Measurements from ENCODE around the gene SYNDIG1L.

The SYNDIG1L gene

DNA sequence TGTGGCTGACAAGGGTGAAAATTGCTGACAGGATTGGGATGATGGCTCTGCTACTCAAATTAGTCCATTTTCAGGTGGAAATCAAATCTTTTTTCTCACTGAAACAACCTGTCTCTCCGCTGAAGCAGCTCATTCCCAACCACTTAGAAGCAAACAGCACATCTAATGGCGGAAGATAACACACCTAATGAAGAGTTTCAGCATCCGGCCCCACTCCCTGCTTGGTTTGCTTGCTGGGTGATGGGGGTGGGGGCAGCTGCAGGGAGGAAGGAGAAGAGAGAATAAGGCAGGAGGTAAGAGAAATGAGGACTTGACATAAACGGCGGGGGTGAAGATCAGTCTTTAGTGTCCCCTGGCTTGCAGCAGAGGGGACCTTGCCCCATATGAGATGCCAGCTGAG is 4.0 kb downstream of the SYNDIG1L start:
- TF ChIP-seq, protein P1, sequence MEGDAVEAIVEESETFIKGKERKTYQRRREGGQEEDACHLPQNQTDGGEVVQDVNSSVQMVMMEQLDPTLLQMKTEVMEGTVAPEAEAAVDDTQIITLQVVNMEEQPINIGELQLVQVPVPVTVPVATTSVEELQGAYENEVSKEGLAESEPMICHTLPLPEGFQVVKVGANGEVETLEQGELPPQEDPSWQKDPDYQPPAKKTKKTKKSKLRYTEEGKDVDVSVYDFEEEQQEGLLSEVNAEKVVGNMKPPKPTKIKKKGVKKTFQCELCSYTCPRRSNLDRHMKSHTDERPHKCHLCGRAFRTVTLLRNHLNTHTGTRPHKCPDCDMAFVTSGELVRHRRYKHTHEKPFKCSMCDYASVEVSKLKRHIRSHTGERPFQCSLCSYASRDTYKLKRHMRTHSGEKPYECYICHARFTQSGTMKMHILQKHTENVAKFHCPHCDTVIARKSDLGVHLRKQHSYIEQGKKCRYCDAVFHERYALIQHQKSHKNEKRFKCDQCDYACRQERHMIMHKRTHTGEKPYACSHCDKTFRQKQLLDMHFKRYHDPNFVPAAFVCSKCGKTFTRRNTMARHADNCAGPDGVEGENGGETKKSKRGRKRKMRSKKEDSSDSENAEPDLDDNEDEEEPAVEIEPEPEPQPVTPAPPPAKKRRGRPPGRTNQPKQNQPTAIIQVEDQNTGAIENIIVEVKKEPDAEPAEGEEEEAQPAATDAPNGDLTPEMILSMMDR (IDR thresholded peaks at IDR 0.05; ENCODE audit: low read length, missing control alignments), result no peak
- no peak for DNase-seq (ENCODE audit: low read depth)
- H3K4me3 ChIP-seq (replicated peaks; ENCODE audit: low read depth, low read length), result no peak overlapping the region

- no peak for DNase-seq (ENCODE audit: low read depth)
- TF ChIP-seq, protein P1 (IDR thresholded peaks at IDR 0.05; ENCODE audit: low read length, missing control alignments), result no peak
These were observed 6.9 kb downstream of the SYNDIG1L start for GRCh38 chr14:74419086-74419485.

DNA sequence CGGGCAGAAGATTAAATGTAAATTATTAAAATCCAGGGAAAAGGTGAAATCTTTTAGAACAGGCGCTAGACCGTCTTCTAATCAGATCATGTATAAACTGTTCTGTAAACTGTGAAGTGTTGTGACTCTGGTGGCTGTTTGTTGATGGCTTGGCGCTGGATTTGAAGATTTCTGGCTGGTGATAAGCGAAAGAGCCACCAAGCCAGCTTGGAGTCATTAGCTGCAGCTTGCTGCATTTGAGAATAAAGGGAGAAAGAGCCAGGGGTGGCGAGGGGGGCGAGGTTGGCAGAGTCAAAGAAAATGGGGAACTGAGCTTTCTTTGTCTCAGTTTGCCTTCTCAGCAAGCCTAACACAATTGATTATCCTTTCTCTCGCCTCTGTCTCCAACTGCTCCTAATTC is 8.0 kb downstream of the SYNDIG1L start:
- no peak overlapping the region for H3K4me3 ChIP-seq (replicated peaks; ENCODE audit: low read depth, low read length)
- TF ChIP-seq, protein P1 (IDR thresholded peaks at IDR 0.05; ENCODE audit: low read length, missing control alignments), result no peak
- no peak for DNase-seq (ENCODE audit: low read depth)

More at GRCh38 chr14:74419086-74419485, 6.9 kb downstream of the SYNDIG1L start:
- H3K4me3 ChIP-seq (replicated peaks; ENCODE audit: low read depth, low read length), result no peak overlapping the region

GRCh38 chr14:74417611-74418010 is 8.4 kb downstream of the SYNDIG1L start:
- TF ChIP-seq, protein P1 (IDR thresholded peaks at IDR 0.05; ENCODE audit: low read length, missing control alignments), result no peak
- no peak for DNase-seq (ENCODE audit: low read depth)
- H3K4me3 ChIP-seq (replicated peaks; ENCODE audit: low read depth, low read length), result no peak overlapping the region

DNA sequence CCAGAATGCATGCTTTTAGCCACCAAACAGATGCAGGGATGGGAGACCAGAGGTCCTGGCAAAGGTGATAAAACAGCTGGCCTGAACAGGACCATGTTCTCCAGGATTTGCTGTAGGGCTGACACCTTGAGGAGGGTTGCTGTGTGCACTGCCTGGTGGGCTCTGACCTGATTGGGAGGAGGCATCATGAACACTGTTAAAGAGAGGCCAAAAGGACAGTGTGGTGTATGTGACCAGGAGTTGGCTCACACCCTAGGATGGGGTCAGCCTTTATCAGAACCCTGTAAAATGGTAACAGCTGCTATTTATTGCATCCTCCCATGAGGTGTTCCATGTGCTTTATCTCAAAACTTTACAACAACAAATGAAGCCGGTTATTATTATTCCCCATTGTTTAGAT is 8.8 kb downstream of the SYNDIG1L start:
- no peak overlapping the region for H3K4me3 ChIP-seq (replicated peaks; ENCODE audit: low read depth, low read length)
- DNase-seq (ENCODE audit: low read depth), result no peak
- TF ChIP-seq, protein P1 (IDR thresholded peaks at IDR 0.05; ENCODE audit: low read length, missing control alignments), result no peak

GRCh38 chr14:74415115-74415437 is 10.9 kb downstream of the SYNDIG1L start:
- H3K4me3 ChIP-seq (replicated peaks; ENCODE audit: low read depth, low read length), result no peak overlapping the region
- no peak for DNase-seq (ENCODE audit: low read depth)
- TF ChIP-seq, protein P1 (IDR thresholded peaks at IDR 0.05; ENCODE audit: low read length, missing control alignments), result no peak

DNA sequence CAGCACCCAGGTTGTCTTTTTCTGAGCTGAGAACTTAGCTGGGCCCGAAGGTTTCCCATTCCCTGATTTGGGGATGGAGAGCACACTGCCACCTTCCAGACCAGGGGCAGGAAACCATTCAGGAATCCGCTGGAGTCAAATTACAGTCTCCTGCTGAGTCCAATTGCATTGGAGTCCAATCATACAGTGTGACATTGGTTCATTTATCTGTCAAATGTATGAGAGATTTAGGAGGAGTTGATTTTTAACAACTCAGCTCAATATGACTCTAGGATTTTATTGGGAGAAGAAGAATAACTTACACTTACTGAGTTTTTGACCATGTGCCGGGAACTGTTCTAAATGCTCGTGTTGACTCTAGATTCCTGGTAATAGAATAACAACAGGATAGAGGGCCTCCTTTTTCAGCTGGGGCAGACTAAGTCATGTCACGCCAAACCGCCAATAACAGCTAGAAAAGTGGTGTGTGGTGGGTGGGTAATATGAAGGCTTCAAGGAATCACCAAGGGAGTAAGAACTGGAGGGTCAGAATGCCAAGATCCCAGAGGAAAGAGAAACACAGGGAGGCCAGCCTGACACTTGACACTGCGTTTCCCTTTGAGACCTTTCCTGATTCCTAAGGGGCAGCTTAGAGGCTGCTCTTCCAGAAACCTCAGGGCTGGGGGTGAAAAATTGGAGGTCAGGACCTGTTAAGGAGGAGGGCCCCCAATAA is 11.5 kb downstream of the SYNDIG1L start:
- TF ChIP-seq, protein P1 (IDR thresholded peaks at IDR 0.05; ENCODE audit: low read length, missing control alignments), result no peak
- no peak for DNase-seq (ENCODE audit: low read depth)

More for the DNA sequence above, 11.5 kb downstream of the SYNDIG1L start:
- no peak overlapping the region for H3K4me3 ChIP-seq (replicated peaks; ENCODE audit: low read depth, low read length)
